WTC11 (cell line): ENCODE results near the gene KPNA3. TPM values are rescaled to one million over a fixed set of nuclear protein-coding genes. Genes with fewer than 3 reads are reported as not detected.

ENCODE experiments used
- ATAC-seq: fragments of 200-7000 bp; cut with Tn5 transposase; 2 replicates; pipeline ENCODE4 v1.10.0; 2021; ENCODE audit warnings: mild to moderate bottlenecking, moderate library complexity
- CTCF ChIA-PET: fragments of 300-600 bp; sonication (Branson Sonifier 250); formaldehyde crosslinking; loops from one replicate; lab custom pipeline; 2021; ENCODE audit warnings: antibody characterized with exemption; lab: Charles Lee
- POLR2A ChIA-PET: fragments of 350-600 bp; sonication (Branson Sonifier 250); formaldehyde crosslinking; loops from one replicate; lab custom pipeline; 2021; ENCODE audit warnings: antibody characterized with exemption; lab: Charles Lee
- DNase-seq: peaks from one replicate; pipeline ENCODE4 v3.0.0; 2021; ENCODE audit warnings: low spot score
- H3K27ac Mint-ChIP-seq: 2 replicates; pipeline ENCODE4 v1.8.0; 2021; ENCODE audit warnings: mixed read lengths
- H3K27me3 Mint-ChIP-seq: 2 replicates; pipeline ENCODE4 v1.8.0; 2021; ENCODE audit warnings: low read depth, mild to moderate bottlenecking, moderate library complexity, mixed read lengths
- H3K36me3 Mint-ChIP-seq: 2 replicates; pipeline ENCODE4 v1.8.0; 2021; ENCODE audit warnings: mixed read lengths
- H3K4me1 Mint-ChIP-seq: 2 replicates; pipeline ENCODE4 v1.8.0; 2022; ENCODE audit warnings: mixed read lengths
- H3K4me3 Mint-ChIP-seq: 2 replicates; pipeline ENCODE4 v1.8.0; 2021; ENCODE audit warnings: mild to moderate bottlenecking, moderate library complexity, mixed read lengths
- H3K9me3 Mint-ChIP-seq: 2 replicates; pipeline ENCODE4 v1.8.0; 2021; ENCODE audit warnings: mixed read lengths
- ARID4B ChIP-seq: sonication (generic); formaldehyde crosslinking; IDR thresholded peaks from 2 replicates; pipeline ENCODE4 v1.8.0; 2023; ENCODE audit warnings: missing genetic modification reagents, mild to moderate bottlenecking, borderline replicate concordance
- ATF2 ChIP-seq: sonication (generic); formaldehyde crosslinking; IDR thresholded peaks from 2 replicates; pipeline ENCODE4 v1.8.1; 2022; ENCODE audit warnings: low read depth, missing genetic modification reagents, borderline replicate concordance
- ATF3 ChIP-seq: sonication (generic); formaldehyde crosslinking; conservative IDR thresholded peaks from 2 replicates; pipeline ENCODE4 v1.8.1; 2022; ENCODE audit warnings: mild to moderate bottlenecking, missing genetic modification reagents
- CREB1 ChIP-seq: sonication (generic); formaldehyde crosslinking; IDR thresholded peaks from 2 replicates; pipeline ENCODE4 v1.8.0; 2023; ENCODE audit warnings: mild to moderate bottlenecking, missing genetic modification reagents
- E2F1 ChIP-seq: sonication (generic); formaldehyde crosslinking; IDR thresholded peaks from 2 replicates; pipeline ENCODE4 v1.8.0; 2022; ENCODE audit warnings: mild to moderate bottlenecking, missing genetic modification reagents
- ELF4 ChIP-seq: sonication (generic); formaldehyde crosslinking; IDR thresholded peaks from 2 replicates; pipeline ENCODE4 v1.8.1; 2022; ENCODE audit warnings: low read depth, mild to moderate bottlenecking, moderate library complexity, missing genetic modification reagents
- ERG ChIP-seq: fragments of 250-450 bp; sonication (Bioruptor Pico); IDR thresholded peaks from 2 replicates; pipeline ENCODE4 v1.8.0; 2021; ENCODE audit warnings: mild to moderate bottlenecking
- FOXK1 ChIP-seq: sonication (generic); formaldehyde crosslinking; IDR thresholded peaks from 2 replicates; pipeline ENCODE4 v1.8.0; 2022; ENCODE audit warnings: mild to moderate bottlenecking, moderate library complexity, missing genetic modification reagents
- GRHL2 ChIP-seq: fragments of 250-450 bp; sonication (Bioruptor Pico); IDR thresholded peaks from 2 replicates; pipeline ENCODE4 v1.8.0; 2022; ENCODE audit warnings: mild to moderate bottlenecking, moderate library complexity; ENCODE audit not compliant: insufficient replicate concordance, severe bottlenecking
- HMGXB4 ChIP-seq: sonication (generic); formaldehyde crosslinking; IDR thresholded peaks from 2 replicates; pipeline ENCODE4 v1.8.1; 2023; ENCODE audit warnings: mild to moderate bottlenecking, moderate library complexity, missing genetic modification reagents
- IRF1 ChIP-seq: sonication (generic); formaldehyde crosslinking; IDR thresholded peaks from 2 replicates; pipeline ENCODE4 v1.8.0; 2023; ENCODE audit warnings: missing genetic modification reagents
- MYBL2 ChIP-seq: sonication (generic); formaldehyde crosslinking; IDR thresholded peaks from 2 replicates; pipeline ENCODE4 v1.8.1; 2023; ENCODE audit warnings: mild to moderate bottlenecking, moderate library complexity, missing genetic modification reagents
- PRRX2 ChIP-seq: fragments of 250-450 bp; sonication (Bioruptor Pico); IDR thresholded peaks from 2 replicates; pipeline ENCODE4 v1.8.0; 2021; ENCODE audit warnings: mild to moderate bottlenecking
- RORB ChIP-seq: fragments of 250-450 bp; sonication (Bioruptor Pico); IDR thresholded peaks from 2 replicates; pipeline ENCODE4 v1.9.0; 2021; ENCODE audit warnings: mild to moderate bottlenecking
- SMAD4 ChIP-seq: sonication (generic); formaldehyde crosslinking; IDR thresholded peaks from 2 replicates; pipeline ENCODE4 v1.8.0; 2022; ENCODE audit warnings: mild to moderate bottlenecking, missing genetic modification reagents
- SOX15 ChIP-seq: fragments of 250-450 bp; sonication (Bioruptor Pico); IDR thresholded peaks from 2 replicates; pipeline ENCODE4 v1.9.0; 2021; ENCODE audit warnings: mild to moderate bottlenecking
- STAT6 ChIP-seq: sonication (generic); formaldehyde crosslinking; conservative IDR thresholded peaks from 2 replicates; pipeline ENCODE4 v1.8.1; 2023; ENCODE audit warnings: mild to moderate bottlenecking, low read depth, missing genetic modification reagents, moderate library complexity
- TEAD4 ChIP-seq: sonication (generic); formaldehyde crosslinking; IDR thresholded peaks from 2 replicates; pipeline ENCODE4 v1.8.0; 2022; ENCODE audit warnings: mild to moderate bottlenecking, missing genetic modification reagents
- ZNF317 ChIP-seq: sonication (generic); formaldehyde crosslinking; IDR thresholded peaks from 2 replicates; pipeline ENCODE4 v1.8.1; 2023; ENCODE audit warnings: low read depth, mild to moderate bottlenecking, moderate library complexity, missing genetic modification reagents, borderline replicate concordance
- ZNF512 ChIP-seq: sonication (generic); formaldehyde crosslinking; IDR thresholded peaks from 2 replicates; pipeline ENCODE4 v1.8.1; 2022; ENCODE audit warnings: missing genetic modification reagents, borderline replicate concordance
- ZNF671 ChIP-seq: fragments of 250-450 bp; sonication (Bioruptor Pico); IDR thresholded peaks from 2 replicates; pipeline ENCODE4 v1.8.0; 2021; ENCODE audit warnings: mild to moderate bottlenecking
- total RNA-seq: library from RNA; stranded (reverse); gene quantifications from 3 replicates; pipeline ENCODE4 v1.2.3, GENCODE V29; 2021

The KPNA3 gene
- total RNA-seq, 1 experiment from 2014 or later = 44.4 TPM

- TF ChIP-seq FOXK1 (CRISPR knock-in tag) (no peak), TEAD4 (CRISPR knock-in tag) (no peak), ELF4 (CRISPR knock-in tag) (no peak)
Measured at GRCh38 chr13:49829715-49830114, 37.2 kb upstream of the KPNA3 start (continued).

- peaks cover 3% of the 10 kb centered on the region; the same call in 1 of the 2 replicates for H3K36me3 Mint-ChIP-seq
- ChIA-PET CTCF (no interaction called here), POLR2A (no interaction called here)
- ATAC-seq (peak; percentile 67), DNase-seq (no peak)
- peaks cover 7% of the 10 kb centered on the region for H3K9me3 Mint-ChIP-seq
- no peak overlapping the region for H3K4me3 Mint-ChIP-seq
- peaks cover 4% of the 10 kb centered on the region for H3K4me1 Mint-ChIP-seq
- H3K27ac Mint-ChIP-seq = no peak overlapping the region
- H3K27me3 Mint-ChIP-seq = no peaks in the 10 kb centered on the region
- TF ChIP-seq HMGXB4 (CRISPR knock-in tag) = no peak
- no peak for TF ChIP-seq ZNF671 (CRISPR knock-in tag)
- no peak for TF ChIP-seq ATF2 (CRISPR knock-in tag)
- no peak for TF ChIP-seq SOX15 (CRISPR knock-in tag)
- no peak for TF ChIP-seq CREB1 (CRISPR knock-in tag)
- no peak for TF ChIP-seq E2F1
- TF ChIP-seq ZNF512 (CRISPR knock-in tag) = no peak
- TF ChIP-seq GRHL2 (CRISPR knock-in tag) = no peak
- no peak for TF ChIP-seq SMAD4 (CRISPR knock-in tag)
- no peak for TF ChIP-seq IRF1 (CRISPR knock-in tag)
- TF ChIP-seq RORB (CRISPR knock-in tag) = no peak
- no peak for TF ChIP-seq ATF3 (CRISPR knock-in tag)
- no peak for TF ChIP-seq PRRX2 (CRISPR knock-in tag)
- TF ChIP-seq STAT6 = no peak
- no peak for TF ChIP-seq ERG (CRISPR knock-in tag)
- TF ChIP-seq MYBL2 = no peak
- no peak for TF ChIP-seq ZNF317 (CRISPR knock-in tag)
- no peak for TF ChIP-seq ARID4B (CRISPR knock-in tag)
Measured at GRCh38 chr13:49828453-49828852, 36.0 kb upstream of the KPNA3 start.
